Spleen (tissue), 7 donors: ENCODE measurements around the gene INO80C.

ENCODE experiments used
- POLR2A ChIP-seq, 3 donors: fragments of 450-650 bp; IDR thresholded peaks; one replicate each; pipeline ENCODE4 v1.5.1; 2017; ENCODE audit warnings: antibody characterized with exemption in 3 of 3, mild to moderate bottlenecking in 1 of 3
- TF ChIP-seq, protein P1 (sequence below), 11 experiments: fragments of 200-600 bp in 7 of 11; fragments of 450-650 bp in 4 of 11; sonication (generic) in 4 of 11; IDR thresholded peaks in 8 of 11; conservative IDR thresholded peaks in 3 of 11; 1 replicate in 7 of 11; 2 replicates in 4 of 11; pipeline versions ENCODE4 v1.4.0 to v1.8.0; 2016 to 2021; ENCODE audit warnings: antibody characterized with exemption in 11 of 11, inconsistent platforms in 4 of 11, mild to moderate bottlenecking in 1 of 11
- donor health status: DM: no; HTN: no; CAD: no; lungs with moderate emphysema.
- donor health status: DM: no; HTN: no; CAD: no.
- donor health status: DM: no; HTN: no; CAD: no.

- TF ChIP-seq, protein P1, sequence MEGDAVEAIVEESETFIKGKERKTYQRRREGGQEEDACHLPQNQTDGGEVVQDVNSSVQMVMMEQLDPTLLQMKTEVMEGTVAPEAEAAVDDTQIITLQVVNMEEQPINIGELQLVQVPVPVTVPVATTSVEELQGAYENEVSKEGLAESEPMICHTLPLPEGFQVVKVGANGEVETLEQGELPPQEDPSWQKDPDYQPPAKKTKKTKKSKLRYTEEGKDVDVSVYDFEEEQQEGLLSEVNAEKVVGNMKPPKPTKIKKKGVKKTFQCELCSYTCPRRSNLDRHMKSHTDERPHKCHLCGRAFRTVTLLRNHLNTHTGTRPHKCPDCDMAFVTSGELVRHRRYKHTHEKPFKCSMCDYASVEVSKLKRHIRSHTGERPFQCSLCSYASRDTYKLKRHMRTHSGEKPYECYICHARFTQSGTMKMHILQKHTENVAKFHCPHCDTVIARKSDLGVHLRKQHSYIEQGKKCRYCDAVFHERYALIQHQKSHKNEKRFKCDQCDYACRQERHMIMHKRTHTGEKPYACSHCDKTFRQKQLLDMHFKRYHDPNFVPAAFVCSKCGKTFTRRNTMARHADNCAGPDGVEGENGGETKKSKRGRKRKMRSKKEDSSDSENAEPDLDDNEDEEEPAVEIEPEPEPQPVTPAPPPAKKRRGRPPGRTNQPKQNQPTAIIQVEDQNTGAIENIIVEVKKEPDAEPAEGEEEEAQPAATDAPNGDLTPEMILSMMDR (IDR thresholded peaks at IDR 0.05 in 8 of 11, conservative IDR thresholded peaks at IDR 0.05 in 3 of 11): peak in 3 of 11 experiments; percentile 20 to 31 (median 26)
- peak; percentile 63 to 81 (median 73) for TF ChIP-seq POLR2A (IDR thresholded peaks at IDR 0.05)
Observed at GRCh38 chr18:35497370-35498197, at the start of gene INO80C.
